ENCODE data around the gene LIN28B.

DNA sequence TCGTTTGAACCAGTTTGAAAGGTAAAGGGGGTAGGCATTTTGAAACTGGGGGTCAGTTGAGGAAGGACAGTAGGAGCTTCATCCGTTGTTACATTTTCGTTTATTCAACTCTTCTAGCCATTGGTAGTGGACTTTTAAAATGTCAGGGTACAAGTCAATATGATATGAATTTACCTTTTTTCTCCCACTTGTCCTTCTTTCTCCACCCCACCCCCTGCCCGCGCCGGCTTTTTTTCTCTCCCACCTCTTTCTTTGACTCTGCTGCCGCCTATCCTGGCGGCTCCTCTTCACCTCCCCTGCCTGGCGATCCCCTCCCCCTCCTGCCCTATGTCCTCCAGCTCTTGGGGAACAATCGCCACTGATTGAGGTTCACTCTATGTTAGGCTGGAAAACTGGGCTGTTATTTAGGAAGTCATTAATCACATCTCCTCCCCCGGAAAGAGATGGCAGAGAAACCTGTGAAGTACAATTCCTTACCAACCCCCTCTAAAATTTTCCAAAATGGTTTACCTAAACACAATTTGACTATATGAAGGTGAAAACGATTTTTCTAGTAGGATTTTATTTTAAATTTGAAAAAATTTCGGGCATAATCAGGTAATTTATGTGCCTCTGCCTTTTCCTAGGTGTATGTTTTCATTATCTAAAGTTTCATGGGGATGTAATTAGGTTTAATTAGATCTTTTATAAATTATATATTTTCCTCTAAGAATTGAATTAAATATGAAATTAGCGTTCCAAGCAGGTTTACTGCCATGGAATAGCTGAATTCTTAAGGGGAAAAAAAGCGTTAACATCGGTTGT lies 778 bp upstream of the LIN28B start:
- TF ChIP-seq CTCF (tag by site-specific recombination; IDR thresholded peaks at IDR 0.05) (peak; percentile 47; the same call in 1 of the 2 replicates), ZNF670 (tag by site-specific recombination; IDR thresholded peaks at IDR 0.05; ENCODE audit: low read depth) (no peak), ZBTB7A (tag by site-specific recombination; IDR thresholded peaks at IDR 0.05; ENCODE audit: low read depth) (no peak), SP2 (tag by site-specific recombination; IDR thresholded peaks at IDR 0.05) (peak; percentile 56), YY1 (tag by site-specific recombination; IDR thresholded peaks at IDR 0.05) (no peak), ZNF10 (tag by site-specific recombination; IDR thresholded peaks at IDR 0.05) (0 out of 2 replicates have a peak, but pooled peaks have one; percentile 17), ZNF324 (tag by site-specific recombination; IDR thresholded peaks at IDR 0.05) (no peak), ZNF138 (tag by site-specific recombination; IDR thresholded peaks at IDR 0.05; ENCODE audit: borderline replicate concordance) (no peak), ZNF148 (tag by site-specific recombination; IDR thresholded peaks at IDR 0.05; ENCODE audit: borderline replicate concordance) (no peak), ZNF24 (tag by site-specific recombination; IDR thresholded peaks at IDR 0.05) (no peak)
- TF ChIP-seq, protein P1, sequence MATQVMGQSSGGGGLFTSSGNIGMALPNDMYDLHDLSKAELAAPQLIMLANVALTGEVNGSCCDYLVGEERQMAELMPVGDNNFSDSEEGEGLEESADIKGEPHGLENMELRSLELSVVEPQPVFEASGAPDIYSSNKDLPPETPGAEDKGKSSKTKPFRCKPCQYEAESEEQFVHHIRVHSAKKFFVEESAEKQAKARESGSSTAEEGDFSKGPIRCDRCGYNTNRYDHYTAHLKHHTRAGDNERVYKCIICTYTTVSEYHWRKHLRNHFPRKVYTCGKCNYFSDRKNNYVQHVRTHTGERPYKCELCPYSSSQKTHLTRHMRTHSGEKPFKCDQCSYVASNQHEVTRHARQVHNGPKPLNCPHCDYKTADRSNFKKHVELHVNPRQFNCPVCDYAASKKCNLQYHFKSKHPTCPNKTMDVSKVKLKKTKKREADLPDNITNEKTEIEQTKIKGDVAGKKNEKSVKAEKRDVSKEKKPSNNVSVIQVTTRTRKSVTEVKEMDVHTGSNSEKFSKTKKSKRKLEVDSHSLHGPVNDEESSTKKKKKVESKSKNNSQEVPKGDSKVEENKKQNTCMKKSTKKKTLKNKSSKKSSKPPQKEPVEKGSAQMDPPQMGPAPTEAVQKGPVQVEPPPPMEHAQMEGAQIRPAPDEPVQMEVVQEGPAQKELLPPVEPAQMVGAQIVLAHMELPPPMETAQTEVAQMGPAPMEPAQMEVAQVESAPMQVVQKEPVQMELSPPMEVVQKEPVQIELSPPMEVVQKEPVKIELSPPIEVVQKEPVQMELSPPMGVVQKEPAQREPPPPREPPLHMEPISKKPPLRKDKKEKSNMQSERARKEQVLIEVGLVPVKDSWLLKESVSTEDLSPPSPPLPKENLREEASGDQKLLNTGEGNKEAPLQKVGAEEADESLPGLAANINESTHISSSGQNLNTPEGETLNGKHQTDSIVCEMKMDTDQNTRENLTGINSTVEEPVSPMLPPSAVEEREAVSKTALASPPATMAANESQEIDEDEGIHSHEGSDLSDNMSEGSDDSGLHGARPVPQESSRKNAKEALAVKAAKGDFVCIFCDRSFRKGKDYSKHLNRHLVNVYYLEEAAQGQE (tag by site-specific recombination; IDR thresholded peaks at IDR 0.05) = no peak; the same call in 1 of the 2 replicates

Measured in HEK293 (cell line).